Measurements from ENCODE around the gene WDR45B.
"Not testable (repeated sequence)": the region's sequence is repeated elsewhere in the genome, so short reads cannot be mapped to it uniquely, and the experiment has no call there.

WDR45B gene

GRCh38 chr17:82598256-82599119 lies 49.8 kb downstream of the WDR45B start:
- no peak for DNase-seq

GRCh38 chr17:82596837-82597672 lies 51.2 kb downstream of the WDR45B start:
- DNase-seq: no peak

GRCh38 chr17:82596296-82596695 lies 51.9 kb downstream of the WDR45B start:
- no peak for DNase-seq

GRCh38 chr17:82595893-82596292 lies 52.4 kb downstream of the WDR45B start:
- no peak for DNase-seq

GRCh38 chr17:82594571-82594970 lies 53.7 kb downstream of the WDR45B start:
- no peak for DNase-seq

- no peak for DNase-seq
Measured at GRCh38 chr17:82593590-82594087, 54.6 kb downstream of the WDR45B start.

GRCh38 chr17:82592767-82593589 lies 55.3 kb downstream of the WDR45B start:
- peak; percentile 45 to 52 for DNase-seq

- no peak for DNase-seq
Measured at GRCh38 chr17:82592289-82592766, 55.9 kb downstream of the WDR45B start.

- no peak for DNase-seq
Measured at GRCh38 chr17:82590881-82591539, 57.2 kb downstream of the WDR45B start.

GRCh38 chr17:82590216-82590615 lies 58.0 kb downstream of the WDR45B start:
- no peak for DNase-seq

- no peak for DNase-seq
Measured at GRCh38 chr17:82589851-82590180, 58.4 kb downstream of the WDR45B start.

GRCh38 chr17:82588266-82589175 lies 59.7 kb downstream of the WDR45B start:
- no peak for DNase-seq

- no peak for DNase-seq
Measured at GRCh38 chr17:82587234-82588086, 60.8 kb downstream of the WDR45B start.

- DNase-seq: no peak
Measured at GRCh38 chr17:82586576-82587233, 61.5 kb downstream of the WDR45B start.

GRCh38 chr17:82585935-82586575 lies 62.2 kb downstream of the WDR45B start:
- peak; percentile 30 to 36 for DNase-seq

- DNase-seq: peak in 1 of 2 experiments; percentile 26
Measured at GRCh38 chr17:82583720-82584234, 64.5 kb downstream of the WDR45B start.

- no peak for DNase-seq
Measured at GRCh38 chr17:82582709-82583108, 65.5 kb downstream of the WDR45B start.

GRCh38 chr17:82582213-82582612 lies 66.0 kb downstream of the WDR45B start:
- DNase-seq: no peak

- DNase-seq: not testable (repeated sequence)
Measured at GRCh38 chr17:82579969-82580368, 68.3 kb downstream of the WDR45B start.
